ENCODE results near the gene FGF19.

- TF ChIP-seq CTCF (conservative IDR thresholded peaks at IDR 0.05 in 1 of 2, IDR thresholded peaks at IDR 0.05 in 1 of 2; ENCODE audit: low read depth in 1 of 2, low read length in 2 of 2) = no peak
- TF ChIP-seq EZH2 (IDR thresholded peaks at IDR 0.05; ENCODE audit: low read length, missing control alignments) = no peak
Observed at GRCh38 chr11:69698362-69698761, 5.5 kb downstream of the FGF19 start.

All from fibroblast of lung (primary cell).